Measurements from ENCODE around the gene POLR2E.

The POLR2E gene

DNA sequence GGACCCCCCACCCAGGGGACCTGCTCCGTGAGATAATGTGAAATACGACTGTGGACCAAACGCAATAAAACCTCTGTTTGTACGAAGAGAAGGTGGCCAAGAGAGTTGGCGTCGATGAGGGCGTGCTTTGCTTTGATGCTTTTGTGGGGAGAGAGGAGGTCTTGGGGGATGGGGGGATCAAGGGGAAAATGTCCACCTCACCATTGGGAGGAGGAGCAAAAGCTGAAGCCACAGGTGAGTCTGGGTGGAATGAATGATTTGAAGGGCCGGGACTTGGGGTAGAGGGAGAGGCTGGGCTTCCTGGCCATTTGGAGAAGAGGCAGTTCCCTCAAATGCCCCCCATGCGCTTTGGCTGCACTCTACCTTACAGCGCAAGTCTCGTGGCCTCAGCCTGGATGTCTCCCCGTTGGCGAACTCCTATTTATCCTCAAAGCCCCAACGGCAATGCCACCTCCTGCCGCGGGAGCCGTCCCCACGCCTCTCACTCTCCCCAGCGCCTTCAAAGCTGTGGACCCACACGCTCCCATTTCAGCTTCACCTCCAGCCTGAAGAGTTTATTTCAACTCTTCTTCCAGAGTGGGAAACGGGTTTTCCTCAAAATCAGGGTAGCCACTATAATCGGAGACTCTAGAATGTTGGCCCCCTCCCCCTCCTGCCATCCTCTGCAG is 56.1 kb downstream of the POLR2E start:
- DNase-seq (ENCODE audit: low spot score): no peak
- Histone ChIP-seq H3K4me1 (ENCODE audit: insufficient read depth, poor library complexity, severe bottlenecking) (no peaks in the 10 kb centered on the region), H3K27ac (ENCODE audit: poor library complexity, severe bottlenecking) (peak overlapping the region; percentile 58), H3K36me3 (ENCODE audit: low read depth) (peaks cover 44% of the 10 kb centered on the region), H3K27me3 (ENCODE audit: insufficient read depth, poor library complexity, severe bottlenecking) (no peaks in the 10 kb centered on the region), H3K9me3 (ENCODE audit: severe bottlenecking) (no peaks in the 10 kb centered on the region), H3K4me3 (ENCODE audit: severe bottlenecking) (no peak overlapping the region)
- TF ChIP-seq, protein P1, sequence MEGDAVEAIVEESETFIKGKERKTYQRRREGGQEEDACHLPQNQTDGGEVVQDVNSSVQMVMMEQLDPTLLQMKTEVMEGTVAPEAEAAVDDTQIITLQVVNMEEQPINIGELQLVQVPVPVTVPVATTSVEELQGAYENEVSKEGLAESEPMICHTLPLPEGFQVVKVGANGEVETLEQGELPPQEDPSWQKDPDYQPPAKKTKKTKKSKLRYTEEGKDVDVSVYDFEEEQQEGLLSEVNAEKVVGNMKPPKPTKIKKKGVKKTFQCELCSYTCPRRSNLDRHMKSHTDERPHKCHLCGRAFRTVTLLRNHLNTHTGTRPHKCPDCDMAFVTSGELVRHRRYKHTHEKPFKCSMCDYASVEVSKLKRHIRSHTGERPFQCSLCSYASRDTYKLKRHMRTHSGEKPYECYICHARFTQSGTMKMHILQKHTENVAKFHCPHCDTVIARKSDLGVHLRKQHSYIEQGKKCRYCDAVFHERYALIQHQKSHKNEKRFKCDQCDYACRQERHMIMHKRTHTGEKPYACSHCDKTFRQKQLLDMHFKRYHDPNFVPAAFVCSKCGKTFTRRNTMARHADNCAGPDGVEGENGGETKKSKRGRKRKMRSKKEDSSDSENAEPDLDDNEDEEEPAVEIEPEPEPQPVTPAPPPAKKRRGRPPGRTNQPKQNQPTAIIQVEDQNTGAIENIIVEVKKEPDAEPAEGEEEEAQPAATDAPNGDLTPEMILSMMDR (IDR thresholded peaks at IDR 0.05; ENCODE audit: poor library complexity, severe bottlenecking): no peak
- no peak for ATAC-seq (ENCODE audit: low read depth)

DNA sequence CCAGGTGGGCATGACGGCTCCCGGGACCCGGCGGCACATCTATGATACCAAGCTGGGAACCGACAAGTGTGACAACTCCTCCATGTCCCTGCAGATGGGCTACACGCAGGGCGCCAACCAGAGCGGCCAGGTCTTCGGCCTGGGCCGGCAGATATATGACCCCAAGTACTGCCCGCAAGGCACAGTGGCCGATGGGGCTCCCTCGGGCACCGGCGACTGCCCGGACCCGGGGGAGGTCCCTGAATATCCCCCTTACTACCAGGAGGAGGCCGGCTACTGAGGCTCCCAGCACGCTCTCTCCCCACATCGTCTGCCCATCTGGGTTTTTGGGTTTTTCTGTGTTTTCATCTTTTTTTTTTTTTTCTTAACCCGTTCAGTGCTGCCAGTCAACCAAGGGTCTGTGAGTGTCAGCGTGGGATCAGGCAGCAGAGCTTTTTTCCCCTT is 57.5 kb downstream of the POLR2E start:
- H3K27ac ChIP-seq (ENCODE audit: poor library complexity, severe bottlenecking): peak overlapping the region; percentile 58
- DNase-seq (ENCODE audit: low spot score): no peak
- H3K9me3 ChIP-seq (ENCODE audit: severe bottlenecking): no peaks in the 10 kb centered on the region
- ATAC-seq (ENCODE audit: low read depth): no peak
- TF ChIP-seq, protein P1 (IDR thresholded peaks at IDR 0.05; ENCODE audit: poor library complexity, severe bottlenecking): no peak
- peaks cover 51% of the 10 kb centered on the region for H3K36me3 ChIP-seq (ENCODE audit: low read depth)
- H3K4me3 ChIP-seq (ENCODE audit: severe bottlenecking): no peak overlapping the region
- H3K27me3 ChIP-seq (ENCODE audit: insufficient read depth, poor library complexity, severe bottlenecking): no peaks in the 10 kb centered on the region
- H3K4me1 ChIP-seq (ENCODE audit: insufficient read depth, poor library complexity, severe bottlenecking): no peaks in the 10 kb centered on the region
